HFFc6 (cell line): ENCODE measurements around the gene TAL1. TPM values are rescaled to one million over a fixed set of nuclear protein-coding genes. Genes with fewer than 3 reads are reported as not detected.
A peak's percentile ranks its signal among the peaks of the same experiment; 100 is the strongest.

ENCODE experiments used
- DNase-seq: peaks from one replicate; pipeline ENCODE4 v3.0.0-alpha.2; 2018
- H3K27ac Mint-ChIP-seq: 2 replicates; pipeline ENCODE4 v1.8.0; 2020; ENCODE audit warnings: mild to moderate bottlenecking, mixed read lengths
- H3K27me3 Mint-ChIP-seq: 2 replicates; pipeline ENCODE4 v1.8.0; 2021; ENCODE audit warnings: mild to moderate bottlenecking, moderate library complexity, mixed read lengths; ENCODE audit not compliant: insufficient read depth
- H3K36me3 Mint-ChIP-seq: 2 replicates; pipeline ENCODE4 v1.8.0; 2021; ENCODE audit warnings: low read depth, mixed read lengths
- H3K4me1 Mint-ChIP-seq: 2 replicates; pipeline ENCODE4 v1.8.0; 2020; ENCODE audit warnings: low read depth, mixed read lengths
- H3K4me3 Mint-ChIP-seq: 2 replicates; pipeline ENCODE4 v1.8.0; 2020; ENCODE audit warnings: mild to moderate bottlenecking, moderate library complexity, mixed read lengths
- H3K9me3 Mint-ChIP-seq: 2 replicates; pipeline ENCODE4 v1.8.0; 2020; ENCODE audit warnings: mild to moderate bottlenecking, mixed read lengths
- CTCF ChIP-seq: fragments of 200-600 bp; sonication (generic); IDR thresholded peaks from 2 replicates; pipeline ENCODE4 v1.5.0; 2021; ENCODE audit warnings: antibody characterized with exemption, mild to moderate bottlenecking
- total RNA-seq, 6 experiments: library from RNA; stranded (reverse); fragmentation: NEBNext Ultra II Directional; extraction: Animal tissue kit (Norgen Biotek cat#: 25700); gene quantifications; 2 replicates in 1 of 6; 3 replicates in 5 of 6; pipeline ENCODE4 v1.2.3, GENCODE V29; 2021

The TAL1 gene
- total RNA-seq, 6 experiments from 2014 or later: not detected

GRCh38 chr1:47179988-47180563 is 51.9 kb downstream of the TAL1 start:
- Mint-ChIP-seq H3K9me3 (no peaks in the 10 kb centered on the region), H3K27me3 (peaks cover 14% of the 10 kb centered on the region), H3K27ac (peak overlapping the region; percentile 93), H3K36me3 (no peaks in the 10 kb centered on the region), H3K4me1 (peaks cover 40% of the 10 kb centered on the region), H3K4me3 (peak overlapping the region; percentile 90)
- no peak for DNase-seq
- no peak for TF ChIP-seq CTCF

- H3K4me3 Mint-ChIP-seq: peak overlapping the region; percentile 90
- no peaks in the 10 kb centered on the region for H3K9me3 Mint-ChIP-seq
- peak; percentile 92 for TF ChIP-seq CTCF
- H3K27me3 Mint-ChIP-seq: peaks cover 11% of the 10 kb centered on the region
- H3K36me3 Mint-ChIP-seq: no peaks in the 10 kb centered on the region
- DNase-seq: peak; percentile 95
- H3K4me1 Mint-ChIP-seq: peaks cover 40% of the 10 kb centered on the region
- H3K27ac Mint-ChIP-seq: peak overlapping the region; percentile 93
Measured at GRCh38 chr1:47179017-47179987, 52.7 kb downstream of the TAL1 start.

- H3K27ac Mint-ChIP-seq: peak overlapping the region; percentile 93
- peak overlapping the region; percentile 90 for H3K4me3 Mint-ChIP-seq
- DNase-seq: no peak
- no peaks in the 10 kb centered on the region for H3K36me3 Mint-ChIP-seq
- H3K4me1 Mint-ChIP-seq: peaks cover 40% of the 10 kb centered on the region
- TF ChIP-seq CTCF: no peak
- H3K9me3 Mint-ChIP-seq: no peaks in the 10 kb centered on the region
- peaks cover 11% of the 10 kb centered on the region for H3K27me3 Mint-ChIP-seq
Measured at GRCh38 chr1:47178654-47179016, 53.4 kb downstream of the TAL1 start.

GRCh38 chr1:47178020-47178419 is 54.0 kb downstream of the TAL1 start:
- Mint-ChIP-seq H3K27ac (no peak overlapping the region), H3K36me3 (no peaks in the 10 kb centered on the region), H3K4me3 (no peak overlapping the region), H3K4me1 (peaks cover 40% of the 10 kb centered on the region), H3K27me3 (peaks cover 12% of the 10 kb centered on the region), H3K9me3 (no peaks in the 10 kb centered on the region)
- TF ChIP-seq CTCF: no peak
- no peak for DNase-seq

GRCh38 chr1:47175227-47175934 is 56.6 kb downstream of the TAL1 start:
- peak; percentile 52 for DNase-seq
- TF ChIP-seq CTCF: peak; percentile 97
- peaks cover 22% of the 10 kb centered on the region for H3K4me1 Mint-ChIP-seq
- no peak overlapping the region for H3K27ac Mint-ChIP-seq
- H3K9me3 Mint-ChIP-seq: no peaks in the 10 kb centered on the region
- peaks cover 12% of the 10 kb centered on the region for H3K27me3 Mint-ChIP-seq
- H3K36me3 Mint-ChIP-seq: no peaks in the 10 kb centered on the region
- peak overlapping the region; percentile 56 for H3K4me3 Mint-ChIP-seq
